GM12865 (cell line): ENCODE data around the gene UAP1L1.

Experiments
- DNase-seq: peaks from one replicate; pipeline ENCODE4 v3.0.0; 2010; ENCODE audit warnings: low read depth
- H3K4me3 ChIP-seq: 2 replicates; pipeline ENCODE4 v1.5.1; 2011; ENCODE audit warnings: mild to moderate bottlenecking, low read depth, low read length, control low read depth
- CTCF ChIP-seq: IDR thresholded peaks from 2 replicates; pipeline ENCODE4 v1.5.1; 2011; ENCODE audit warnings: low read length, control low read depth, low read depth, inconsistent platforms; ENCODE audit not compliant: insufficient read depth; ENCODE audit errors: missing control alignments

The UAP1L1 gene

GRCh38 chr9:137095664-137096517, 18.6 kb downstream of the UAP1L1 start:
- DNase-seq, result peak; percentile 86
- peak; percentile 81 for TF ChIP-seq CTCF
- peak overlapping the region; percentile 57 for H3K4me3 ChIP-seq

GRCh38 chr9:137096785-137097546, 19.6 kb downstream of the UAP1L1 start:
- H3K4me3 ChIP-seq, result no peak overlapping the region
- no peak for DNase-seq
- TF ChIP-seq CTCF, result no peak

GRCh38 chr9:137097761-137098462, 20.6 kb downstream of the UAP1L1 start:
- no peak for TF ChIP-seq CTCF
- no peak overlapping the region for H3K4me3 ChIP-seq
- no peak for DNase-seq

- no peak for TF ChIP-seq CTCF
- H3K4me3 ChIP-seq, result no peak overlapping the region
- no peak for DNase-seq
Observed at GRCh38 chr9:137099231-137099630, 21.9 kb downstream of the UAP1L1 start.

GRCh38 chr9:137103206-137103999, 26.1 kb downstream of the UAP1L1 start:
- no peak for TF ChIP-seq CTCF
- DNase-seq, result no peak
- no peak overlapping the region for H3K4me3 ChIP-seq

- no peak for DNase-seq
- no peak overlapping the region for H3K4me3 ChIP-seq
- no peak for TF ChIP-seq CTCF
Observed at GRCh38 chr9:137105814-137106661, 28.7 kb downstream of the UAP1L1 start.
